Cardiac muscle cell (in vitro differentiated cells and primary cell): ENCODE results near the gene HAND2. TPM values are rescaled to one million over a fixed set of nuclear protein-coding genes. Genes with fewer than 3 reads are reported as not detected.

Experiments
- DNase-seq, 2 donors: peaks; one replicate each; pipeline versions ENCODE4 v3.0.0 to v3.0.0-alpha.2; 2010 to 2017; ENCODE audit warnings: low read depth in 1 of 2, low spot score in 1 of 2
- H3K27ac ChIP-seq: fragments of 200-600 bp; sonication (generic); 2 replicates; pipeline ENCODE4 v1.5.1; 2016
- H3K27me3 ChIP-seq: fragments of 200-600 bp; sonication (generic); 2 replicates; pipeline ENCODE4 v1.6.0; 2016; ENCODE audit warnings: control low read depth
- H3K36me3 ChIP-seq: fragments of 200-600 bp; sonication (generic); 2 replicates; pipeline ENCODE4 v1.5.1; 2016; ENCODE audit warnings: control low read depth
- H3K4me1 ChIP-seq: fragments of 200-600 bp; sonication (generic); 2 replicates; pipeline ENCODE4 v1.8.1; 2017; ENCODE audit warnings: low read depth, mild to moderate bottlenecking, mixed run types
- H3K4me3 ChIP-seq: fragments of 200-600 bp; sonication (generic); 2 replicates; pipeline ENCODE4 v1.5.1; 2016; ENCODE audit warnings: mild to moderate bottlenecking
- H3K9me3 ChIP-seq: fragments of 200-600 bp; sonication (generic); 2 replicates; pipeline ENCODE4 v1.5.1; 2017; ENCODE audit warnings: low read depth, mild to moderate bottlenecking, control low read depth
- CTCF ChIP-seq: IDR thresholded peaks from 2 replicates; pipeline ENCODE4 v1.5.1; 2012; ENCODE audit warnings: low read depth, mild to moderate bottlenecking, low read length
- polyA plus RNA-seq: library from polyadenylated mRNA; unstranded; fragments of >200 nt; fragmentation: Nextera tagmentation; extraction: Ambion mirVana; gene quantifications from 2 replicates; pipeline ENCODE4 v1.2.1, GENCODE V29; 2016
- total RNA-seq: library from RNA; depleted of rRNA; stranded (reverse); fragments of >200 nt; gene quantifications from 2 replicates; pipeline ENCODE4 v1.2.3, GENCODE V29; 2016

The HAND2 gene
- total and polyA plus RNA-seq, 2 experiments from 2014 or later = 175 to 607 TPM

DNA sequence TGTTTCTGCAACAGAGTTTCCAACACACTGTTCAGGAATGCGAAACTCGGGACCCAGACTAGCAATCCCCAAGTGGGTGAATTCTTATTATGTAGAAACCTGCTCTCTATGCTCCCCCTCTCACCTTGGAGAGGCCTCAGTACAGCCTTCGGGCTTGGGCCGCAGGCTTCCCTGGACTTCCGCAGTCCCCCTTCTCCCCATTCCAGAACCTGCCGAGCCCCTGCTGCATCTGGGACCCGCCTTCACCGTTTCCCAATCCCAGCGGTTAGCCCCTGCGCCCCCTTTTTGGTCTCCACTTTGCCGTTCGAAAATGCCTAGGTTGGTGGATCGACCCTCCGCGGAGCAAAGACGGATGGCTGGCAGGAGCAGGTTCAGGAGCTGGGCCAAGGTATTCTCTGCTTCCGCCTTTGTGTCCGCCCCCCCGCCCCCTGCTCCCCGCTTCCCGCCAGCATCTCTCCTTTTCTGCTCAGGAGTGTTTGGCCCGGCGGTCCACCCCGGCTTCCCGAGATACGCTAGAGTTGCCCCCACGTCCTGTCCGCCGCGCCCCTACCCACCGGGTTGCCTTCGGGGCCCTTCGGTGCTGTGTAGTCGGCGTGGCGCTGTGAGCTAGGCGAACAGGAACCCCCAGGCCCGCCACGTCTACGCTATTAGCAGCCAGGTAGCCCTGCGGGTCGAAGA, 11.5 kb downstream of the HAND2 start:
- no peaks in the 10 kb centered on the region for H3K9me3 ChIP-seq
- H3K4me3 ChIP-seq = peak overlapping the region; percentile 56
- no peaks in the 10 kb centered on the region for H3K36me3 ChIP-seq
- TF ChIP-seq CTCF = no peak
- peaks cover 33% of the 10 kb centered on the region for H3K4me1 ChIP-seq
- H3K27ac ChIP-seq = peak overlapping the region; percentile 98
- peak; percentile 52 to 55 for DNase-seq
- H3K27me3 ChIP-seq = peaks cover 14% of the 10 kb centered on the region

DNA sequence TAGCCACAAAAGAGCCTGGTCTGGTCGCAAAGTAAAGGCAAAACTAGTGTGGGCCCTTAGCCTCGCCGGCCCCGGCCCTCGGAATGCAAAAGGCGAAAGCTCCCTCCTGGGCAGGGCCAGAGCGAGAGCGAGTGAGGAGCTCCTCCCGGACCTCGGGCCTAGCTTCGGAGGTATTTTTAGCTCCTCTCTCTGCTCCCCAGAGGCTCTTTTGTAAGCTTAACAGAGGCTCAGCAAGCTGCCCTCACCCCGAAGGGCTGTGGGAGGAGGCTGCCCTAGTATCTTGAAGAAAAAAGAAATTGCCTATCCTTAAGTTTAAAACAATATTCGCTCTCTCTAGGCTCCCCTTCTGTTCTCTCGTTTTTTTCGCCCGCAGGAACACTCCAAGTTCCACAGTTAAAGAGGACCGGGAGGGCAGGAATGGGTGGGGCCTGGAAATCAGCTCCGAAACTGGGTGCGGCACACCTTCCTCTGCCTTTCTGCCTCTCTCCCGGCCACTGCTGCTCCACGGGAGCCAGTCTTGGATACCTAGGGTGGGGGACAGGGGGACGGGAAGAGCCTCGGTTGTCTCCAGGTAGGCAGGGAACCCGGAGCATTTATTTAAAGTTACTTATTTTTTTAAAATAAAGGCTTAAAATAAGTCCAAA, 12.1 kb downstream of the HAND2 start:
- no peaks in the 10 kb centered on the region for H3K9me3 ChIP-seq
- peak; percentile 79 to 87 for DNase-seq
- peaks cover 17% of the 10 kb centered on the region for H3K27me3 ChIP-seq
- H3K4me3 ChIP-seq = peak overlapping the region; percentile 56
- peak overlapping the region; percentile 98 for H3K27ac ChIP-seq
- H3K4me1 ChIP-seq = peaks cover 29% of the 10 kb centered on the region
- TF ChIP-seq CTCF = no peak
- H3K36me3 ChIP-seq = no peaks in the 10 kb centered on the region

DNA sequence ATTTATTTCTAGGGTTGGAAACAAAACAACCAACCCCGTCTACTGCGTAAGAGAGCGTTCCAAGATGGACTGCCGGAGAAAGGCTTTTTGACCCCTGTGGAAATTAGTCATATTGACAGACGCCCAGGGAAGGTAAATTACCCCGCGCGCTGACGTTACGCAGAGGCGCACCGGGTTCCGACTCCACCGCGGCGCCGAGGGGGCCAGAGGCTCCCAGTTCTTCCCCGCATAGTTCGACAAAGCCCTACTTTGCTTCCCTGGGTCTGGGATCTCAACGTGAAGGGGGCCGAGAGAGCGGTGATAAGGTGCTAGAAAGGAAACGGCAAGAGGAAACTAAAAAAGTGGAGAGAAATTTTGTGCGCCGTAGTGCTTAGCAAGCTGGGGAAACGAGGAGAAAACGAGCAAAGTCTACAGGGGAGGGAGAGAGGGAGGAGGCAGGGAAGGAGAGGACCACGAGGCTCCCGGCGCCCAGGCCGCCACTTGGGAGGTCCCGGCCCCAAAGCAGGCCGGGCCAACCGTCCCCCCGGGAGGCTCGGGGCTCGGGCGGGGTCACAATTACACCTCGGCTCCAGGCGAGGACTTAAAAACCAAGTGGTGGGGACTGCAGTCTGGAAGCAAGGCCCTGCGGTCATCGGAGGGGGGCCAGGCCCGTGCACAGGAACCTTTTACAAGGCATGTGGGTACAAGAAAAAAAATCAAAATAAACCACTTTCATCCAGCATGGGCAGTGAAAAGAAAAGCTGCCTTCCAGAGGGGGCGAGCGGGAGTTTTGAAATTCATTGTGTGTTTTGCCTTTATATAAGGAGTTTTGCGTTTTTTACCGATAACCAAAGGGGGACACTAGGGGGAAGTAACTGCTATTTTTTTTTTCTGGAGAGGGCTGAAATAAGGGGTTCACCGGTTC, 13.2 kb downstream of the HAND2 start:
- H3K27ac ChIP-seq = peak overlapping the region; percentile 98
- peaks cover 26% of the 10 kb centered on the region for H3K27me3 ChIP-seq
- H3K4me1 ChIP-seq = peaks cover 29% of the 10 kb centered on the region
- no peaks in the 10 kb centered on the region for H3K36me3 ChIP-seq
- peak; percentile 66 to 70 for DNase-seq
- TF ChIP-seq CTCF = no peak
- peak overlapping the region; percentile 56 for H3K4me3 ChIP-seq
- H3K9me3 ChIP-seq = no peaks in the 10 kb centered on the region

DNA sequence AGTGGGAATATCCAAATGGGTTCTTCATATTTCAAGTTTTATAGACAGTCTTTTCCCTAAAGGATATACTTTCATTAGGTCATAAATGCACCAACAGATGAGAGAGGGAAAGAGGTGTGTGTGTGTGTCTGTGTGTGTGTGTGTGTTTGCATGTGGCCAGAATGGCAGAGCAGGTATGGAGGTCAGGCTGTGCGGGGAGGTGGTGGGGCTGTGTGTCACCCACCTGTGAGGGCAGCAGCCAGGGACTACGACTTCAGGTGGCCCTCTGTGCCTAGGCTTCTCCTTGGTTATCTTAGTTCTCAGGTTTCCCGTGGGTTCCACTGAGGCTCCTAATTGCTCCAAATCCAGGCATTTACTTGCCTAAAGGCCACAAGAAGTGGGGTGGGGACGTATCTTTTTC, 14.6 kb downstream of the HAND2 start:
- TF ChIP-seq CTCF = no peak
- Histone ChIP-seq H3K27ac (no peak overlapping the region), H3K4me3 (no peak overlapping the region), H3K36me3 (no peaks in the 10 kb centered on the region), H3K4me1 (peaks cover 19% of the 10 kb centered on the region), H3K27me3 (peaks cover 33% of the 10 kb centered on the region), H3K9me3 (no peaks in the 10 kb centered on the region)
- no peak for DNase-seq

- no peak overlapping the region for H3K4me3 ChIP-seq
- peaks cover 12% of the 10 kb centered on the region for H3K4me1 ChIP-seq
- no peak for TF ChIP-seq CTCF
- H3K27ac ChIP-seq = no peak overlapping the region
- no peaks in the 10 kb centered on the region for H3K36me3 ChIP-seq
- no peaks in the 10 kb centered on the region for H3K9me3 ChIP-seq
- no peak for DNase-seq
- peaks cover 35% of the 10 kb centered on the region for H3K27me3 ChIP-seq
Measured at GRCh38 chr4:173514641-173515217, 15.3 kb downstream of the HAND2 start.
